HL-60 (cell line): Measurements from ENCODE around the gene ADCY1.

Experiments
- DNase-seq, 2 experiments: peaks; one replicate each; pipeline ENCODE4 v3.0.0-alpha.2; 2010 to 2020; ENCODE audit warnings: low read depth in 1 of 2, low spot score in 1 of 2
- H3K27ac ChIP-seq: fragments of 250-450 bp; sonication (Bioruptor Pico); replicated peaks from 2 replicates; pipeline ENCODE4 v1.5.1; 2020; ENCODE audit warnings: mild to moderate bottlenecking, moderate library complexity
- H3K27me3 ChIP-seq: fragments of 250-450 bp; sonication (Bioruptor Pico); 2 replicates; pipeline ENCODE4 v1.5.1; 2021; ENCODE audit warnings: mild to moderate bottlenecking, moderate library complexity; ENCODE audit not compliant: insufficient read depth, poor library complexity, severe bottlenecking
- H3K4me3 ChIP-seq: replicated peaks from 2 replicates; pipeline ENCODE4 v1.5.1; 2011; ENCODE audit warnings: mild to moderate bottlenecking, control low read depth, low read length; ENCODE audit not compliant: insufficient read depth
- CTCF ChIP-seq: IDR thresholded peaks from one replicate; pipeline ENCODE4 v1.5.1; 2011; ENCODE audit warnings: low read length, control low read depth, inconsistent platforms; ENCODE audit not compliant: insufficient read depth
- GABPA ChIP-seq: IDR thresholded peaks from 2 replicates; pipeline ENCODE4 v1.6.1; 2012; ENCODE audit warnings: low read depth
- POLR2AphosphoS5 ChIP-seq: IDR thresholded peaks from 2 replicates; pipeline ENCODE4 v1.6.1; 2012; ENCODE audit warnings: low read depth
- REST ChIP-seq: IDR thresholded peaks from 2 replicates; pipeline ENCODE4 v1.6.1; 2012; ENCODE audit warnings: low read depth; ENCODE audit not compliant: insufficient replicate concordance
- SPI1 ChIP-seq: IDR thresholded peaks from 2 replicates; pipeline ENCODE4 v1.6.1; 2012; ENCODE audit warnings: low read depth, mild to moderate bottlenecking, borderline replicate concordance

The ADCY1 gene

GRCh38 chr7:45591101-45591906 lies 17.1 kb downstream of the ADCY1 start:
- Histone ChIP-seq H3K27me3 (no peaks in the 10 kb centered on the region), H3K27ac (no peak overlapping the region), H3K4me3 (no peak overlapping the region)
- no peak for TF ChIP-seq CTCF
- TF ChIP-seq REST, result no peak
- no peak for TF ChIP-seq GABPA
- no peak for TF ChIP-seq POLR2AphosphoS5
- no peak for TF ChIP-seq SPI1
- no peak for DNase-seq

- DNase-seq, result no peak
- TF ChIP-seq SPI1 (no peak), CTCF (no peak), POLR2AphosphoS5 (no peak), REST (no peak), GABPA (no peak)
- no peak overlapping the region for H3K4me3 ChIP-seq
- H3K27ac ChIP-seq, result no peak overlapping the region
- H3K27me3 ChIP-seq, result no peaks in the 10 kb centered on the region
Measured at GRCh38 chr7:45592230-45592991, 18.2 kb downstream of the ADCY1 start.

GRCh38 chr7:45593121-45593541 lies 19.0 kb downstream of the ADCY1 start:
- Histone ChIP-seq H3K27me3 (no peaks in the 10 kb centered on the region), H3K4me3 (no peak overlapping the region), H3K27ac (no peak overlapping the region)
- TF ChIP-seq POLR2AphosphoS5, result no peak
- TF ChIP-seq CTCF, result no peak
- no peak for TF ChIP-seq SPI1
- TF ChIP-seq REST, result no peak
- no peak for DNase-seq
